Loucy (cell line): ENCODE data around the gene FKBP7.
A peak's percentile ranks its signal among the peaks of the same experiment; 100 is the strongest.

ENCODE experiments used
- H2AFZ ChIP-seq: fragments of 200-600 bp; sonication (generic); 2 replicates; pipeline ENCODE4 v1.6.0; 2016; ENCODE audit warnings: antibody characterized with exemption, mild to moderate bottlenecking, low read length, moderate library complexity
- H3F3A ChIP-seq: fragments of 200-600 bp; 2 replicates; pipeline ENCODE4 v1.6.0; 2016; ENCODE audit warnings: antibody characterized with exemption, low read depth, mild to moderate bottlenecking
- H3K27me3 ChIP-seq: fragments of 200-600 bp; sonication (generic); 2 replicates; pipeline ENCODE4 v1.6.1; 2014; ENCODE audit warnings: low read length, mild to moderate bottlenecking; ENCODE audit not compliant: insufficient read depth, poor library complexity, severe bottlenecking
- H3K36me3 ChIP-seq: fragments of 200-600 bp; sonication (generic); 2 replicates; pipeline ENCODE4 v1.6.1; 2016; ENCODE audit warnings: low read length; ENCODE audit not compliant: insufficient read depth
- H3K4me1 ChIP-seq: fragments of 200-600 bp; sonication (generic); 2 replicates; pipeline ENCODE4 v1.5.1; 2014; ENCODE audit warnings: low read length, mild to moderate bottlenecking; ENCODE audit not compliant: insufficient read depth, poor library complexity, severe bottlenecking
- H3K4me2 ChIP-seq: fragments of 200-600 bp; sonication (generic); 2 replicates; pipeline ENCODE4 v1.6.0; 2014; ENCODE audit warnings: antibody characterized with exemption, low read length, low read depth, mild to moderate bottlenecking; ENCODE audit not compliant: poor library complexity, severe bottlenecking
- H3K4me3 ChIP-seq: fragments of 200-600 bp; sonication (generic); 2 replicates; pipeline ENCODE4 v1.5.1; 2014; ENCODE audit warnings: low read length, mild to moderate bottlenecking, mixed read lengths; ENCODE audit not compliant: poor library complexity, severe bottlenecking
- H3K79me2 ChIP-seq: fragments of 200-600 bp; sonication (generic); 2 replicates; pipeline ENCODE4 v1.6.1; 2014; ENCODE audit warnings: low read length; ENCODE audit not compliant: insufficient read depth
- H3K9ac ChIP-seq: fragments of 200-600 bp; sonication (generic); 2 replicates; pipeline ENCODE4 v1.6.0; 2014; ENCODE audit warnings: mild to moderate bottlenecking, low read depth, low read length, moderate library complexity; ENCODE audit not compliant: poor library complexity, severe bottlenecking
- H3K9me2 ChIP-seq: fragments of 200-600 bp; sonication (generic); replicated peaks from 2 replicates; pipeline ENCODE4 v1.6.1; 2016; ENCODE audit warnings: low read depth, low read length, mixed read lengths
- H3K9me3 ChIP-seq: fragments of 200-600 bp; sonication (generic); 2 replicates; pipeline ENCODE4 v1.6.1; 2014; ENCODE audit warnings: mild to moderate bottlenecking, antibody characterized with exemption, low read length, low read depth; ENCODE audit not compliant: insufficient read depth
- H4K20me1 ChIP-seq: fragments of 200-600 bp; sonication (generic); 2 replicates; pipeline ENCODE4 v1.6.0; 2014; ENCODE audit warnings: antibody characterized with exemption, low read length, mild to moderate bottlenecking; ENCODE audit not compliant: insufficient read depth, poor library complexity, severe bottlenecking
- EZH2phosphoT487 ChIP-seq: fragments of 200-600 bp; IDR thresholded peaks from 2 replicates; pipeline ENCODE4 v1.6.1; 2018; ENCODE audit warnings: antibody characterized with exemption, mild to moderate bottlenecking, moderate library complexity, borderline replicate concordance
- TF ChIP-seq, protein P1 (sequence below): fragments of 200-600 bp; sonication (generic); conservative IDR thresholded peaks from 2 replicates; pipeline ENCODE4 v1.5.1; 2014; ENCODE audit warnings: mild to moderate bottlenecking, antibody characterized with exemption, low read length

FKBP7 gene

DNA sequence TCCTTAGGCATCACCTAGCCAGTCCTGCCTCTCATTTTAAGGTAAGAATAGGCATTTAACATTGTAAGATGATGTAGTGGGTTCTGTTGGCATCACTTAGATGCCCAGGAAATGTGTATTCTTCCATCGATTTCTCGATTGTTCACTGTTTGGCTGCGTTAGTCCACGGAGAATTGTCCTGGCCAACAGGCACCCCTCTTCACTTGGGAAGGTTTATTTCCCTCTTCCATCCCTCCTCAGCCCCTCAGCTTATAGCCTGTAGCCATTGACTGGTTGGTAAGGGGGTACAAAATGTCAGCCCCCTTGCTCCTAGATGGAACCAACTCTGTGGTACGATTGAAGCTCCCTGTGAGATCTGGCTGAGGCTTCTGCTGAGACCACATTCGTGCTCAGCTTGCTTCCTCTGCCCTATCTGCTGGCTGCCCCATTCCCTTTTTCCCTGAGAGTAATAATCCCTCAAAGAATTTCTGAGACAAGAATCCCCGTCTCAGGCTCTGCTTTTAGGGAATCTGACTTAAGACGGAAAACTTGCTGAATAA is 45.3 kb upstream of the FKBP7 start:
- H3F3A ChIP-seq = no peaks in the 10 kb centered on the region
- no peaks in the 10 kb centered on the region for H3K9me3 ChIP-seq
- peaks cover 3% of the 10 kb centered on the region; the same call in 1 of the 2 replicates for H3K36me3 ChIP-seq
- no peak overlapping the region for H3K4me2 ChIP-seq
- TF ChIP-seq, protein P1, sequence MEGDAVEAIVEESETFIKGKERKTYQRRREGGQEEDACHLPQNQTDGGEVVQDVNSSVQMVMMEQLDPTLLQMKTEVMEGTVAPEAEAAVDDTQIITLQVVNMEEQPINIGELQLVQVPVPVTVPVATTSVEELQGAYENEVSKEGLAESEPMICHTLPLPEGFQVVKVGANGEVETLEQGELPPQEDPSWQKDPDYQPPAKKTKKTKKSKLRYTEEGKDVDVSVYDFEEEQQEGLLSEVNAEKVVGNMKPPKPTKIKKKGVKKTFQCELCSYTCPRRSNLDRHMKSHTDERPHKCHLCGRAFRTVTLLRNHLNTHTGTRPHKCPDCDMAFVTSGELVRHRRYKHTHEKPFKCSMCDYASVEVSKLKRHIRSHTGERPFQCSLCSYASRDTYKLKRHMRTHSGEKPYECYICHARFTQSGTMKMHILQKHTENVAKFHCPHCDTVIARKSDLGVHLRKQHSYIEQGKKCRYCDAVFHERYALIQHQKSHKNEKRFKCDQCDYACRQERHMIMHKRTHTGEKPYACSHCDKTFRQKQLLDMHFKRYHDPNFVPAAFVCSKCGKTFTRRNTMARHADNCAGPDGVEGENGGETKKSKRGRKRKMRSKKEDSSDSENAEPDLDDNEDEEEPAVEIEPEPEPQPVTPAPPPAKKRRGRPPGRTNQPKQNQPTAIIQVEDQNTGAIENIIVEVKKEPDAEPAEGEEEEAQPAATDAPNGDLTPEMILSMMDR = no peak
- TF ChIP-seq EZH2phosphoT487 = no peak
- no peaks in the 10 kb centered on the region for H4K20me1 ChIP-seq
- no peaks in the 10 kb centered on the region for H3K9me2 ChIP-seq
- H3K79me2 ChIP-seq = no peaks in the 10 kb centered on the region
- no peaks in the 10 kb centered on the region for H3K4me1 ChIP-seq
- H3K27me3 ChIP-seq = no peaks in the 10 kb centered on the region
- H3K9ac ChIP-seq = no peak overlapping the region
- no peak overlapping the region for H2AFZ ChIP-seq
- no peak overlapping the region for H3K4me3 ChIP-seq

DNA sequence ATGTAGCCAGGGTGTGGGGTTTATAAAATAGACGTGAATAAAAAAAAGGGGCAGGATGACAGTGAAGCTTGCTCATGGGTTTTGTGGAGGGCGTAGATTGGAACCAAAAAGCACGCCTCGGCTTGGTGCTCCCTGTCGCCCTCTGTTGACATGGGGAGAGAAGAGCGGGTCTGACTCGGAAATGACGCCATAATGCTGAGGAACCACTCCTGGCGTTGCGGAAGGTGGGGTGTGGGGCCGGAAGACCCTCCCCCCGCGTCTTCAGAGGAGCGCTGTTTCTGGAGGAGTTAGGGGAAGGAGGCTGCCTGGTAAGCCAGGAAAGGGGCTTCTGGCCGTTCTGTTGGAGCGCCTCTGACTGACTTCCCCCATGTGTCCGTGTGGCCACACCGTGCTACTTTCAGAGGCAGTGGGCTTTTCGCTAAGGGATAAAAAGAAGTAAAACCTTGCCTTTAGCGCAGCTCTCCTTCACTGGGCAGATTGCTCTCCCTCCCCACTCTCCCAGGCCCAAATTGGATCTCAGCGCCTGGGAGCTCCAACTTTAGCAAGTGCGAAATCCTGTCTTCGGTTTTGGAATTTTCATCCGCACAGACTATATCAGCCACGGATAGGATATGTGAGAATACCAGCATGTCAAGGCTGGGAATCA is 44.7 kb upstream of the FKBP7 start:
- no peak for TF ChIP-seq EZH2phosphoT487
- TF ChIP-seq, protein P1 = peak; percentile 64
- H3K27me3 ChIP-seq = no peaks in the 10 kb centered on the region
- no peak overlapping the region for H3K9ac ChIP-seq
- H3K4me1 ChIP-seq = no peaks in the 10 kb centered on the region
- H3K79me2 ChIP-seq = no peaks in the 10 kb centered on the region
- H3K36me3 ChIP-seq = peaks cover 8% of the 10 kb centered on the region; the same call in 1 of the 2 replicates
- no peak overlapping the region for H3K4me3 ChIP-seq
- no peaks in the 10 kb centered on the region for H3F3A ChIP-seq
- H3K9me2 ChIP-seq = no peaks in the 10 kb centered on the region
- H4K20me1 ChIP-seq = no peaks in the 10 kb centered on the region
- H2AFZ ChIP-seq = no peak overlapping the region
- H3K4me2 ChIP-seq = no peak overlapping the region
- no peaks in the 10 kb centered on the region for H3K9me3 ChIP-seq

DNA sequence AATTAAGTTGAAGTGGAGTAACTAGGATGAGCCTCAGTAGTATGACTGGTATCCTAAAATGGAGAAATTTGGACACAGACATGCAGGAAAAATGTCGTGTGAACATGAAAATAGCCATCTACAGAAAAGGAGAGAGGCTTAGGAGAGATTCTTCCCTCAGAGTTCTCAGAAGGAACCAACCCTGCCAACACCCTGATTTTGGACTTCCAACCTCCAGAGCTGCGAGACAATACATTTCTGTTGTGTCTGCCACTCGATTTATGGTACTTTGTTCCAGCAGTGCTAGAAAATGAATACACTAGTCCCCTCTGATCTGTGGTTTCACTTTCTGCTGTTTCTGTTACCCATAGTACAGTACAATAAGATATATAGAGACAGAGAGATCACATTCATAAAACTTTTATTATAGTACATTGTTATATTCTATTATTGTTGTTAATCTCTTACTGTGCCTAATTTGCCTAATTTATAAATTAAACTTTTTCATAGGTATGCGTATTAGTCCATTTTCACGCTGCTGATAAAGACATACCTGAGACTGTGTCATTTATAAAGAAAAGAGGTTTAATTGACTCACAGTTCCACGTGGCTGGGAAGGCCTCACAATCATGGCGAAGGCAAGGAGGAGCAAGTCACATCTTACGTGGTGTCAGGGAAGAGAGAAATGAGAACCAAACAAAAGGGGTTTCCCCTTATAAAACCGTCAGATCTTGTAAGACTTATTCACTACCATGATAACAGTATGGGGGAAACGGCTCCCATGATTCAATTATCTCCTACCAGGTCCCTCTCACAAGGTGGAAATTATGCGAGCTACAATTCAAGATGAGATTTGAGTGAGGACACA is 43.1 kb upstream of the FKBP7 start:
- Histone ChIP-seq H3K4me2 (no peak overlapping the region), H4K20me1 (no peaks in the 10 kb centered on the region), H3K79me2 (no peaks in the 10 kb centered on the region), H3K9me2 (no peaks in the 10 kb centered on the region), H3F3A (no peaks in the 10 kb centered on the region), H3K9ac (no peak overlapping the region), H3K4me3 (no peak overlapping the region), H3K27me3 (no peaks in the 10 kb centered on the region), H2AFZ (no peak overlapping the region), H3K9me3 (no peaks in the 10 kb centered on the region), H3K36me3 (peaks cover 11% of the 10 kb centered on the region; the same call in 1 of the 2 replicates), H3K4me1 (no peaks in the 10 kb centered on the region)
- no peak for TF ChIP-seq EZH2phosphoT487
- TF ChIP-seq, protein P1 = no peak
